ENCODE results near the gene PRPF19. TPM values are rescaled to one million over a fixed set of nuclear protein-coding genes. Genes with fewer than 3 reads are reported as not detected.
A peak's percentile ranks its signal among the peaks of the same experiment; 100 is the strongest.

Gene PRPF19
- total RNA-seq, 1 experiment from 2014 or later: 116 TPM

GRCh38 chr11:60899977-60900376 is 6.4 kb downstream of the PRPF19 start:
- CTCF ChIA-PET: interaction anchor here (0.6 to 2.2 kb wide), 47 partner anchors 11 to 1231 kb away, joined by 3 to 64 read pairs (median 4); partner anchors contain the start of genes MS4A10, PATL1, PTGDR2 and TMEM109
- DNase-seq (ENCODE audit: low spot score) (no peak), ATAC-seq (no peak)
- TF ChIP-seq JUN (CRISPR knock-in tag; IDR thresholded peaks at IDR 0.05): no peak
- no peak for TF ChIP-seq TCF7 (CRISPR knock-in tag; IDR thresholded peaks at IDR 0.05; ENCODE audit: low read depth)
- no peak for TF ChIP-seq CREM (CRISPR knock-in tag; IDR thresholded peaks at IDR 0.05)
- TF ChIP-seq, protein P1, sequence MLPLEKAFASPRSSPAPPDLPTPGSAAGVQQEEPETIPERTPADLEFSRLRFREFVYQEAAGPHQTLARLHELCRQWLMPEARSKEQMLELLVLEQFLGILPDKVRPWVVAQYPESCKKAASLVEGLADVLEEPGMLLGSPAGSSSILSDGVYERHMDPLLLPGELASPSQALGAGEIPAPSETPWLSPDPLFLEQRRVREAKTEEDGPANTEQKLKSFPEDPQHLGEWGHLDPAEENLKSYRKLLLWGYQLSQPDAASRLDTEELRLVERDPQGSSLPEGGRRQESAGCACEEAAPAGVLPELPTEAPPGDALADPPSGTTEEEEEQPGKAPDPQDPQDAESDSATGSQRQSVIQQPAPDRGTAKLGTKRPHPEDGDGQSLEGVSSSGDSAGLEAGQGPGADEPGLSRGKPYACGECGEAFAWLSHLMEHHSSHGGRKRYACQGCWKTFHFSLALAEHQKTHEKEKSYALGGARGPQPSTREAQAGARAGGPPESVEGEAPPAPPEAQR (CRISPR knock-in tag; IDR thresholded peaks at IDR 0.05): no peak
- no peak for TF ChIP-seq RELA (CRISPR knock-in tag; IDR thresholded peaks at IDR 0.05; ENCODE audit: borderline replicate concordance)
- no peak for TF ChIP-seq JAZF1 (CRISPR knock-in tag; IDR thresholded peaks at IDR 0.05)
- no peak for TF ChIP-seq ATF6 (CRISPR knock-in tag; IDR thresholded peaks at IDR 0.05)
- TF ChIP-seq KAT7 (CRISPR knock-in tag; IDR thresholded peaks at IDR 0.05; ENCODE audit: borderline replicate concordance): no peak
- TF ChIP-seq, protein P2, sequence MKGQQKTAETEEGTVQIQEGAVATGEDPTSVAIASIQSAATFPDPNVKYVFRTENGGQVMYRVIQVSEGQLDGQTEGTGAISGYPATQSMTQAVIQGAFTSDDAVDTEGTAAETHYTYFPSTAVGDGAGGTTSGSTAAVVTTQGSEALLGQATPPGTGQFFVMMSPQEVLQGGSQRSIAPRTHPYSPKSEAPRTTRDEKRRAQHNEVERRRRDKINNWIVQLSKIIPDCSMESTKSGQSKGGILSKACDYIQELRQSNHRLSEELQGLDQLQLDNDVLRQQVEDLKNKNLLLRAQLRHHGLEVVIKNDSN (CRISPR knock-in tag; IDR thresholded peaks at IDR 0.05): no peak
- no peak for TF ChIP-seq TP53 (CRISPR knock-in tag; IDR thresholded peaks at IDR 0.05)
- no peak for TF ChIP-seq SOX15 (CRISPR knock-in tag; IDR thresholded peaks at IDR 0.05)
- no peak for TF ChIP-seq NFYB (CRISPR knock-in tag; conservative IDR thresholded peaks at IDR 0.05; ENCODE audit: low read depth)
- TF ChIP-seq, protein P3, sequence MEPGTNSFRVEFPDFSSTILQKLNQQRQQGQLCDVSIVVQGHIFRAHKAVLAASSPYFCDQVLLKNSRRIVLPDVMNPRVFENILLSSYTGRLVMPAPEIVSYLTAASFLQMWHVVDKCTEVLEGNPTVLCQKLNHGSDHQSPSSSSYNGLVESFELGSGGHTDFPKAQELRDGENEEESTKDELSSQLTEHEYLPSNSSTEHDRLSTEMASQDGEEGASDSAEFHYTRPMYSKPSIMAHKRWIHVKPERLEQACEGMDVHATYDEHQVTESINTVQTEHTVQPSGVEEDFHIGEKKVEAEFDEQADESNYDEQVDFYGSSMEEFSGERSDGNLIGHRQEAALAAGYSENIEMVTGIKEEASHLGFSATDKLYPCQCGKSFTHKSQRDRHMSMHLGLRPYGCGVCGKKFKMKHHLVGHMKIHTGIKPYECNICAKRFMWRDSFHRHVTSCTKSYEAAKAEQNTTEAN (CRISPR knock-in tag; IDR thresholded peaks at IDR 0.05): no peak
- TF ChIP-seq HMGA2 (CRISPR knock-in tag; IDR thresholded peaks at IDR 0.05): no peak
- no peak for TF ChIP-seq E2F1 (CRISPR knock-in tag; IDR thresholded peaks at IDR 0.05)
- H3K27me3 Mint-ChIP-seq (ENCODE audit: low read depth): no peaks in the 10 kb centered on the region
- peaks cover 9% of the 10 kb centered on the region for H3K4me1 Mint-ChIP-seq
- H3K4me3 Mint-ChIP-seq: no peak overlapping the region
- H3K36me3 Mint-ChIP-seq: peaks cover 78% of the 10 kb centered on the region
- H3K9me3 Mint-ChIP-seq: no peaks in the 10 kb centered on the region
- POLR2A ChIA-PET: interaction anchor here (0.5 kb wide), 1 partner anchor 43 kb away, joined by 3 read pairs; no protein-coding TSS in a partner anchor
- no peak overlapping the region for H3K27ac Mint-ChIP-seq

GRCh38 chr11:60899046-60899936 is 7.1 kb downstream of the PRPF19 start:
- Mint-ChIP-seq H3K36me3 (peaks cover 83% of the 10 kb centered on the region), H3K9me3 (no peaks in the 10 kb centered on the region), H3K27me3 (ENCODE audit: low read depth) (no peaks in the 10 kb centered on the region), H3K4me1 (peaks cover 4% of the 10 kb centered on the region), H3K4me3 (no peak overlapping the region), H3K27ac (no peak overlapping the region; the same call in 1 of the 2 replicates)
- peak; percentile 38 for DNase-seq (ENCODE audit: low spot score)
- peak; percentile 79 for ATAC-seq
- ChIA-PET CTCF (interaction anchor here (0.6 to 2.2 kb wide), 48 partner anchors 10 to 1231 kb away, joined by 3 to 64 read pairs (median 4); partner anchors contain the start of genes MS4A10, PATL1, PTGDR2 and TMEM109), POLR2A (interaction anchor here (0.5 kb wide), 1 partner anchor 44 kb away, joined by 3 read pairs; no protein-coding TSS in a partner anchor)
- TF ChIP-seq AFF4 (CRISPR knock-in tag; IDR thresholded peaks at IDR 0.05; ENCODE audit: borderline replicate concordance) (no peak), CTCF (IDR thresholded peaks at IDR 0.05) (peak; percentile 80)
